SK-N-MC (cell line): Measurements from ENCODE around the gene RRP12.
"Not testable (repeated sequence)": the region's sequence is repeated elsewhere in the genome, so short reads cannot be mapped to it uniquely, and the experiment has no call there.

Source experiments
- DNase-seq: peaks from one replicate; pipeline ENCODE4 v3.0.0-alpha.2; 2011; ENCODE audit warnings: low read depth, low spot score
- H3K27ac ChIP-seq: fragments of 200-600 bp; sonication (generic); 2 replicates; pipeline ENCODE4 v1.5.1; 2016; ENCODE audit warnings: mixed run types
- H3K36me3 ChIP-seq: fragments of 200-600 bp; sonication (generic); 2 replicates; pipeline ENCODE4 v1.6.1; 2017; ENCODE audit warnings: antibody characterized with exemption, low read length, mixed read lengths; ENCODE audit not compliant: insufficient read depth
- H3K4me3 ChIP-seq: fragments of 200-600 bp; sonication (generic); 2 replicates; pipeline ENCODE4 v1.5.1; 2016
- H3K9ac ChIP-seq: fragments of 200-600 bp; sonication (generic); 2 replicates; pipeline ENCODE4 v1.8.0; 2017; ENCODE audit warnings: mixed run types, mixed read lengths; ENCODE audit not compliant: insufficient read length
- H3K9me3 ChIP-seq: fragments of 200-600 bp; sonication (generic); 2 replicates; pipeline ENCODE4 v1.6.1; 2017; ENCODE audit warnings: low read depth, mild to moderate bottlenecking, antibody characterized with exemption, low read length, moderate library complexity, mixed read lengths
- EZH2 ChIP-seq: fragments of 200-600 bp; sonication (generic); IDR thresholded peaks from one replicate; pipeline ENCODE4 v1.6.1; 2017; ENCODE audit warnings: antibody characterized with exemption
- FOXP2 ChIP-seq: optimal IDR thresholded peaks from 2 replicates; pipeline ENCODE3; 2011; ENCODE audit warnings: mild to moderate bottlenecking, moderate library complexity; ENCODE audit not compliant: insufficient read depth; ENCODE audit errors: extremely low read length, control extremely low read depth
- POLR2AphosphoS5 ChIP-seq: IDR thresholded peaks from 2 replicates; pipeline ENCODE4 v1.6.1; 2012; ENCODE audit warnings: mild to moderate bottlenecking, low read depth, low read length, borderline replicate concordance

Gene RRP12

GRCh38 chr10:97355571-97355975 lies 45.6 kb downstream of the RRP12 start:
- Histone ChIP-seq H3K36me3 (no peaks in the 10 kb centered on the region; the same call in 1 of the 2 replicates), H3K9me3 (no peaks in the 10 kb centered on the region), H3K4me3 (no peak overlapping the region), H3K9ac (no peak overlapping the region), H3K27ac (no peak overlapping the region)
- TF ChIP-seq POLR2AphosphoS5 (no peak), EZH2 (no peak), FOXP2 (no peak)
- DNase-seq, result no peak

GRCh38 chr10:97353945-97354344 lies 47.2 kb downstream of the RRP12 start:
- no peak overlapping the region for H3K4me3 ChIP-seq
- DNase-seq, result no peak
- TF ChIP-seq POLR2AphosphoS5 (no peak), FOXP2 (no peak), EZH2 (no peak)
- no peaks in the 10 kb centered on the region for H3K9me3 ChIP-seq
- H3K9ac ChIP-seq, result no peak overlapping the region
- no peak overlapping the region for H3K27ac ChIP-seq
- no peaks in the 10 kb centered on the region; the same call in 1 of the 2 replicates for H3K36me3 ChIP-seq

DNA sequence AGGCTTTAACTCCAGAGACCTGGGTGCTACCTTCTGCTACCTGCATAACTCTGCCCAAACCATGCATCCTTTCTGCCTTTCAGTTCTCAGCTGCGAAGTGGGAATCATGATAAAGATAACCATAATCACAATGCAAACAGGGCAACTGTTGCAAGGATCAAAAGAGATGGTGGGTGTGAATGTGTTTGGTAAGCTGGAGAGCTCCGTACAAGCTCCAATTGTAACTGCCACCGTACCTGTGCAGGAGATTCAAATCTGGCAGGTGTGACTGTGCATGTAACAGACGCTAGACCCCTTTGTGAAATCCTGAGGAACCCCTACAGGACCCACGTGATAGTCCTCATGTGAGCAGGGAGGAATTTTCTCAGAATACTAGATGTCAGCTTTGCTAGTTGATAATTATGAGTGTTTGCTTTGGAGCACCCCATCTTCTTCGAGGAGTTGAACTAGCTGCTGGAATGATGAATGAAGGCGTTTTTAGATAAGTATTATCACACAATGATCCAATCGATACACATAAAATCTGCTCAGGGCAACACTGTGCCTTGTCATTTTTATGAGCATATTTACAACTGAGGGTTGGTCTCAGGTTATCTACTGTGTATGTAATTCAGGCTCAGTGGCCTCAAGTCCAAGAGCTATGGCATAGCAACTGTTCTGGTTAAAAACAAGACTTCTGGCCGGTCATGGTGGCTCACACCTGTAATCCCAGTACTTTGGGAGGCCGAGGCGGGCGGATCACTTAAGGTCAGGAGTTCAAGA lies 51.2 kb downstream of the RRP12 start:
- Histone ChIP-seq H3K4me3 (no peak overlapping the region), H3K36me3 (no peaks in the 10 kb centered on the region), H3K27ac (no peak overlapping the region), H3K9ac (no peak overlapping the region), H3K9me3 (no peaks in the 10 kb centered on the region)
- no peak for DNase-seq
- TF ChIP-seq FOXP2 (no peak), POLR2AphosphoS5 (no peak), EZH2 (no peak)

GRCh38 chr10:97347317-97347716 lies 53.8 kb downstream of the RRP12 start:
- TF ChIP-seq POLR2AphosphoS5 (no peak), FOXP2 (no peak), EZH2 (no peak)
- no peak overlapping the region for H3K9ac ChIP-seq
- no peaks in the 10 kb centered on the region for H3K9me3 ChIP-seq
- no peak overlapping the region for H3K4me3 ChIP-seq
- no peak overlapping the region for H3K27ac ChIP-seq
- DNase-seq, result no peak
- H3K36me3 ChIP-seq, result no peaks in the 10 kb centered on the region

DNA sequence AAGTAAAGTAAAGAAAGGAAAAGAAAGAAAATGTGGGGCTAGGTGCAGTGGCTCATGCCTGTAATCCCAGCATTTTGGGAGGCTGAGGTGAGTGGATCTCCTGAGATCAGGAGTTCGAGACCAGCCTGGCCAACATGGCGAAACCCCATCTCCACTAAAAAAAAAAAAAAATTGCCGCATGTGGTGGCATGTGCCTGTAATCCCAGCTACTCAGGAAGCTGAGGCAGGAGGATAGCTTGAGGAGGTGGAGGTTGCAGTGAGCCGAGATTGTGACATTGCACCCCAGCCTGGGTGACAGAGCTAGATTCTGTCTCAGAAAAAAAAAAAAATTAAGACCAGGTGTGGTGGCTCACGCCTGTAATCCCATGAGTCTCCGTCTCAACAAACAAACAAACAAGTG lies 57.5 kb downstream of the RRP12 start:
- H3K27ac ChIP-seq, DNase-seq, H3K9ac ChIP-seq, H3K9me3 ChIP-seq, H3K4me3 ChIP-seq, H3K36me3 ChIP-seq: not testable (repeated sequence)

DNA sequence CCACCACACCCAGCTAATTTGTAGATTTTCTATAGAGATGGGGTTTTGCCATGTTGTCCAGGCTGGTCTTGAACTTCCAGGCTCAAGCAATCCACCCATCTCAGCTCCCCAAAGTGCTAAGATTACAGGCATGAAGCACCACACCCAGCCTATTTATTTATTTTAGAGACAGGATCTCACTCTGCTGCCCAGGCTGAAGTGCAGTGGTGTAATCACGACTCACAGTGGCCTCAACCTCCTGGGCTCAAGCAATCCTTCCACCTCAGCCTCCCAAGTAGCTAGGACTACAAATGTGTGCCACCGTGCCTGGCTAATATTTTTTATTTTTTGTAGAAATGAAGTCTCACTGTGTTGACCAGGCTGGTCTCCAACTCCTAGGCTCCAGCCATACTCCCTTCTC lies 59.7 kb downstream of the RRP12 start:
- Histone ChIP-seq H3K9ac (no peak overlapping the region), H3K9me3 (no peaks in the 10 kb centered on the region), H3K36me3 (no peaks in the 10 kb centered on the region), H3K4me3 (no peak overlapping the region), H3K27ac (no peak overlapping the region)
- DNase-seq, result no peak
- TF ChIP-seq FOXP2 (no peak), EZH2 (no peak), POLR2AphosphoS5 (no peak)

- no peak for TF ChIP-seq POLR2AphosphoS5
- TF ChIP-seq EZH2, result no peak
- TF ChIP-seq FOXP2, result no peak
- no peak for DNase-seq
- H3K4me3 ChIP-seq, result no peak overlapping the region
- H3K9me3 ChIP-seq, result no peaks in the 10 kb centered on the region
- no peaks in the 10 kb centered on the region for H3K36me3 ChIP-seq
- no peak overlapping the region for H3K27ac ChIP-seq
- H3K9ac ChIP-seq, result no peak overlapping the region
Measured at GRCh38 chr10:97338041-97338440, 63.1 kb downstream of the RRP12 start.

GRCh38 chr10:97336942-97337831 lies 64.0 kb downstream of the RRP12 start:
- H3K27ac ChIP-seq, result no peak overlapping the region
- H3K9me3 ChIP-seq, result no peaks in the 10 kb centered on the region
- no peaks in the 10 kb centered on the region for H3K36me3 ChIP-seq
- TF ChIP-seq POLR2AphosphoS5, result no peak
- TF ChIP-seq FOXP2, result no peak
- no peak for TF ChIP-seq EZH2
- DNase-seq, result no peak
- no peak overlapping the region for H3K9ac ChIP-seq
- peak overlapping the region; percentile 25 for H3K4me3 ChIP-seq

DNA sequence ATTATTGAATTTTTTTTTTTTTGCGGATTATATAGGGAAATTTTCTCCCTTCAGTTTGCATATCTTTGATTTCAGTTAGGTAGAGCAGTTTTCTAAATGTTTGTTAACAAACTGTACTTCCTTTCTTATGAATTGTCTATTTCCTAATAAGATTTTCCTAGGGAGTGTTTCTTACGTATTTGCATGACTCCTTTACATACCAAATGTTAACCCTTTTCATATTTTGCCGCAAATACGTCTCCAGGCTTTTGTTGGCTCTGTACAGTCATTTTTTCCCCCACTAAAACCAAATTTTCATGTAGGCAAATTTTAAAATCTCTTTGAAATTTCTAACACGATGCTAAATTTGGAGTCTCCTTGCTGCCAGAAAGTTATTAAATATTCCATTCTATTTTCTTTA lies 64.7 kb downstream of the RRP12 start:
- no peak for TF ChIP-seq EZH2
- TF ChIP-seq FOXP2, result no peak
- TF ChIP-seq POLR2AphosphoS5, result no peak
- Histone ChIP-seq H3K4me3 (no peak overlapping the region), H3K36me3 (no peaks in the 10 kb centered on the region), H3K9me3 (no peaks in the 10 kb centered on the region), H3K9ac (no peak overlapping the region), H3K27ac (no peak overlapping the region)
- DNase-seq, result no peak
